Trophoblast cell (in vitro differentiated cells and primary cell): ENCODE measurements around the gene DMGDH.

Experiments used
- DNase-seq, 2 donors: peaks; one replicate each; pipeline ENCODE4 v3.0.0-alpha.2; 2016
- H2AFZ ChIP-seq: 2 replicates; pipeline ENCODE4 v1.6.1; 2013; ENCODE audit warnings: low read length, moderate library complexity, mild to moderate bottlenecking; ENCODE audit not compliant: insufficient read depth, poor library complexity
- H2AK5ac ChIP-seq: 2 replicates; pipeline ENCODE4 v1.6.1; 2013; ENCODE audit warnings: mild to moderate bottlenecking, low read length
- H2BK120ac ChIP-seq: 2 replicates; pipeline ENCODE4 v1.6.1; 2013; ENCODE audit warnings: low read length, mild to moderate bottlenecking, moderate library complexity; ENCODE audit not compliant: insufficient read depth, poor library complexity
- H2BK12ac ChIP-seq: 2 replicates; pipeline ENCODE4 v1.6.1; 2013; ENCODE audit warnings: mild to moderate bottlenecking, low read length, moderate library complexity
- H2BK5ac ChIP-seq: 2 replicates; pipeline ENCODE4 v1.6.1; 2013; ENCODE audit warnings: low read length, low read depth, moderate library complexity, mild to moderate bottlenecking; ENCODE audit not compliant: poor library complexity
- H3K14ac ChIP-seq: 2 replicates; pipeline ENCODE4 v1.6.1; 2013; ENCODE audit warnings: mild to moderate bottlenecking, low read length
- H3K18ac ChIP-seq: 2 replicates; pipeline ENCODE4 v1.6.1; 2013; ENCODE audit warnings: mild to moderate bottlenecking, low read length
- H3K23ac ChIP-seq: 2 replicates; pipeline ENCODE4 v1.6.1; 2013; ENCODE audit warnings: low read length
- H3K27ac ChIP-seq: 2 replicates; pipeline ENCODE4 v1.5.1; 2013; ENCODE audit warnings: low read depth, mild to moderate bottlenecking, inconsistent platforms, low read length, moderate library complexity
- H3K27me3 ChIP-seq: 2 replicates; pipeline ENCODE4 v1.6.1; 2013; ENCODE audit warnings: inconsistent platforms, mild to moderate bottlenecking, low read length, moderate library complexity; ENCODE audit not compliant: insufficient read depth
- H3K36me3 ChIP-seq, 2 experiments: 1 replicate in 1 of 2; 2 replicates in 1 of 2; pipeline ENCODE4 v1.6.1; 2013; ENCODE audit warnings: low read length in 2 of 2, mild to moderate bottlenecking in 2 of 2, moderate library complexity in 1 of 2; ENCODE audit not compliant: insufficient read depth in 2 of 2, control insufficient read depth in 1 of 2
- H3K4ac ChIP-seq: 2 replicates; pipeline ENCODE4 v1.6.1; 2013; ENCODE audit warnings: low read depth, mild to moderate bottlenecking, low read length, moderate library complexity
- H3K4me1 ChIP-seq, 2 experiments: 1 replicate in 1 of 2; 2 replicates in 1 of 2; pipeline ENCODE4 v1.6.1; 2013; ENCODE audit warnings: low read length in 2 of 2, mild to moderate bottlenecking in 2 of 2, moderate library complexity in 1 of 2; ENCODE audit not compliant: insufficient read depth in 2 of 2, control insufficient read depth in 1 of 2
- H3K4me2 ChIP-seq: 2 replicates; pipeline ENCODE4 v1.6.1; 2013; ENCODE audit warnings: inconsistent platforms, mild to moderate bottlenecking, low read length, moderate library complexity
- H3K4me3 ChIP-seq: 2 replicates; pipeline ENCODE4 v1.5.1; 2013; ENCODE audit warnings: mild to moderate bottlenecking, low read depth, low read length, inconsistent platforms
- H3K79me1 ChIP-seq: one replicate; pipeline ENCODE4 v1.6.1; 2013; ENCODE audit warnings: low read length
- H3K79me2 ChIP-seq: 2 replicates; pipeline ENCODE4 v1.6.1; 2013; ENCODE audit warnings: low read length, mild to moderate bottlenecking; ENCODE audit not compliant: control insufficient read depth, insufficient read depth, poor library complexity
- H3K9ac ChIP-seq: 2 replicates; pipeline ENCODE4 v1.6.1; 2013; ENCODE audit warnings: mild to moderate bottlenecking, low read length
- H3K9me3 ChIP-seq: 2 replicates; pipeline ENCODE4 v1.6.1; 2013; ENCODE audit warnings: low read depth, mild to moderate bottlenecking, control low read depth, inconsistent platforms, low read length; ENCODE audit not compliant: insufficient read depth
- H4K12ac ChIP-seq: 2 replicates; pipeline ENCODE4 v1.6.1; 2013; ENCODE audit warnings: low read depth, mild to moderate bottlenecking, low read length, moderate library complexity
- H4K8ac ChIP-seq: 2 replicates; pipeline ENCODE4 v1.6.1; 2013; ENCODE audit warnings: low read depth, mild to moderate bottlenecking, low read length, moderate library complexity
- H4K91ac ChIP-seq: one replicate; pipeline ENCODE4 v1.6.1; 2013; ENCODE audit warnings: low read depth, mild to moderate bottlenecking, low read length, moderate library complexity
- WGBS: extraction: QIAGEN DNeasy Blood & Tissue Kit; methylation state at CpG from one replicate; pipeline ENCODE4 v1.1.7; 2013; ENCODE audit warnings: missing lambda C conversion rate; ENCODE audit not compliant: insufficient read length, insufficient coverage; ENCODE audit errors: extremely low coverage; 5-methylcytosine and 5-hydroxymethylcytosine counted together

The DMGDH gene

DNA sequence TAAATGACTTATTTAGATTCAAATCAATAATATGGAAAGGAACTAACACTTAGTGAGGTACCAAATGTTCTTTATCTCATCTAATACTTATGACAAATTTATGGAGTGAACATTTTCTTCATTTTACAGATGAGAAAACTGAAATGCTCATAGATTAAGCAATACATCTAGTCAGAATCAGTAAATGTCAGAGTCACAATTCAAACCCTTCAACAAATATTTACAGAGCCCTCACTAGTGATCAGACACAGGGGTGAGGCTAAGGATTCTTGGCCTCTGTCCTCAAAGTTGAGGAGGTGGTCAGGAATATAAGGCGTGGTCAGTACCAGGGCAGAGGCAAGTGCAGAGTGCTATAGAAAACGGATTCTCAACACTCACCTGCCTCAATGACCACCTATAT lies 54.8 kb downstream of the DMGDH start:
- no peak overlapping the region for H3K27ac ChIP-seq
- H4K91ac ChIP-seq = no peak overlapping the region
- H3K4me1 ChIP-seq = no peaks in the 10 kb centered on the region
- H3K23ac ChIP-seq = no peak overlapping the region
- no peak overlapping the region for H4K8ac ChIP-seq
- H3K9ac ChIP-seq = no peak overlapping the region
- H3K4ac ChIP-seq = no peak overlapping the region
- H3K79me1 ChIP-seq = no peaks in the 10 kb centered on the region
- no peaks in the 10 kb centered on the region for H3K27me3 ChIP-seq
- peaks cover 4% of the 10 kb centered on the region for H3K9me3 ChIP-seq
- no CpG with 5 or more reads among the region's 2 CpGs for WGBS
- no peak overlapping the region for H2AK5ac ChIP-seq
- no peaks in the 10 kb centered on the region for H3K36me3 ChIP-seq
- no peak overlapping the region for H3K18ac ChIP-seq
- H3K4me3 ChIP-seq = no peak overlapping the region
- no peak overlapping the region for H2AFZ ChIP-seq
- H3K14ac ChIP-seq = no peak overlapping the region
- no peak overlapping the region for H2BK120ac ChIP-seq
- no peak for DNase-seq
- no peaks in the 10 kb centered on the region for H3K79me2 ChIP-seq
- no peak overlapping the region for H2BK12ac ChIP-seq
- H3K4me2 ChIP-seq = no peak overlapping the region
- H4K12ac ChIP-seq = no peak overlapping the region
- H2BK5ac ChIP-seq = no peak overlapping the region

DNA sequence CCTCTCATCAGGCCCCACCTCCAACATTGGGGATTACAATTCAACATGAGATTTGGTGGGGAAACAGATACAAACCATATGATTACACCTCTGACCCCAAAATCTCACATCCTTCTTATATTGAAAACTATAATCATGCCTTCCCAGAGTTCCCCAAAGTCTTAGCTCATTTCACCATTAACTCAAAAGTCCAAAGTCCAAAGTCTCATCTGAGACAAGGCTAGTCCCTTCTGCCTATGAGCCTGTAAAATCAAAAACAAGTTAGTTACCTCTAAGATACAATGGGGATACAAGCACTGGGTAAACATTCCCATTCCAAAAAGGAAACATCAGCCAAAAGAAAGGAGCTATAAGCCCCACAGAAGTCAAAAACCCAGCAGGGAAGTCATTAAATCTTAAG lies 57.6 kb downstream of the DMGDH start:
- no peaks in the 10 kb centered on the region for H3K4me1 ChIP-seq
- H3K9ac ChIP-seq = no peak overlapping the region
- no peak overlapping the region for H4K8ac ChIP-seq
- H3K4me3 ChIP-seq = no peak overlapping the region
- no peak overlapping the region for H4K91ac ChIP-seq
- H3K27me3 ChIP-seq = no peaks in the 10 kb centered on the region
- H3K18ac ChIP-seq = no peak overlapping the region
- H2BK5ac ChIP-seq = no peak overlapping the region
- H2BK12ac ChIP-seq = no peak overlapping the region
- no peak overlapping the region for H3K4me2 ChIP-seq
- H3K79me2 ChIP-seq = no peaks in the 10 kb centered on the region
- DNase-seq = no peak
- H3K79me1 ChIP-seq = no peaks in the 10 kb centered on the region
- H3K4ac ChIP-seq = no peak overlapping the region
- H2AFZ ChIP-seq = no peak overlapping the region
- no peak overlapping the region for H4K12ac ChIP-seq
- H3K9me3 ChIP-seq = peaks cover 4% of the 10 kb centered on the region
- H2BK120ac ChIP-seq = no peak overlapping the region
- H3K14ac ChIP-seq = no peak overlapping the region
- H3K27ac ChIP-seq = no peak overlapping the region
- H3K23ac ChIP-seq = no peak overlapping the region
- H3K36me3 ChIP-seq = no peaks in the 10 kb centered on the region
- no peak overlapping the region for H2AK5ac ChIP-seq

DNA sequence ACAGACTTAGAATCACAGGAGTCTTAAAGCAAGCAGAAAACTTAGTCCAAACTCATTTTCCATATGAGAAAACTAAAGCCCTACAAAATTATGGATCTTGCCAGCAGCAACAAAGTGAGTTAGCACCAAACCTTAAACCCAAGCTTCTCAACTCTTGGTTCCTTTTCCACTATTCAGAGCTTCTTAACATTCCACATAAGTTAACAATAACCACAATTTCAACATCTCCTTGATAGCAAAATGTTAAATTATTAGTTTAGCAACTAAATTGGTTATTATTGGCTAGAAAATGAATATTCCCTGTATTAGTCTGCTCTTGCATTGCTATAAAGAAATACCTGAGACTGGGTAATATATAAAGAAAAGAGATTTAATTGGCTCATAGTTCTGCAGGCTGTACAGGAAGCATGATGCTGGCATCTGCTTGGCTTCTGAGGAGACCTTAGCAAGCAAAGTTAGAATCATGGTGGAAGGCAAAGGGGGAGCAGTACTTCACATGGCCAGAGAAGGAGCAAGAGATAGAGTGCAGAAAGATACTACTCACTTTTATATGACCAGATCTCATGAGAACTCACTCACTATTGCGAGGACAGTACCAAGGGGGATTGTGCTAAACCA lies 58.1 kb downstream of the DMGDH start:
- H3K4me2 ChIP-seq = no peak overlapping the region
- no peak overlapping the region for H2BK120ac ChIP-seq
- no peaks in the 10 kb centered on the region for H3K27me3 ChIP-seq
- H4K8ac ChIP-seq = no peak overlapping the region
- H3K4me3 ChIP-seq = no peak overlapping the region
- no peak overlapping the region for H3K23ac ChIP-seq
- H3K4ac ChIP-seq = no peak overlapping the region
- H4K91ac ChIP-seq = no peak overlapping the region
- no peak overlapping the region for H3K14ac ChIP-seq
- H2AFZ ChIP-seq = no peak overlapping the region
- no peaks in the 10 kb centered on the region for H3K79me2 ChIP-seq
- no peak overlapping the region for H3K9ac ChIP-seq
- no CpG with 5 or more reads among the region's 1 CpG for WGBS
- peaks cover 4% of the 10 kb centered on the region for H3K9me3 ChIP-seq
- H2BK12ac ChIP-seq = no peak overlapping the region
- no peaks in the 10 kb centered on the region for H3K79me1 ChIP-seq
- no peaks in the 10 kb centered on the region for H3K4me1 ChIP-seq
- no peaks in the 10 kb centered on the region for H3K36me3 ChIP-seq
- no peak overlapping the region for H2AK5ac ChIP-seq
- H3K27ac ChIP-seq = no peak overlapping the region
- no peak overlapping the region for H4K12ac ChIP-seq
- H2BK5ac ChIP-seq = no peak overlapping the region
- H3K18ac ChIP-seq = no peak overlapping the region
- no peak for DNase-seq

DNA sequence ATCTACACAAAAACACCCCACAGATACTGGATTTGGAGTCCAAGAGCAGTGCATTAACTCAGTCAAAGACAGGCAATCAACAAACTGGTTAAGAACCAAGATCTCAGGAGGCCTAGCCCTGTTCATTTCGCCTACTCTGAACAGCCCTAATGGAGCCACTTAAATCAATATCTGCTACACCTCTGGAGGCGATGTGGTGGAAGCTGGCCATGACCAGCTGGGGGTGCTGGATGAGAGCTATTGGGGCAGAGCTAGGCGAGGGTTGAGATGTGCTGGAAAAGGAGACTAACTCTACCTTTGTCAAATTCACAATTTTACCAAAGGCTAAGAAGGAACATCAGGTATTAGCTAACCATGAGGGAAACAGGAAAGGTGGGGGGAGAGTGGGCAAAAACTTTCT lies 61.1 kb downstream of the DMGDH start:
- H2BK120ac ChIP-seq = no peak overlapping the region
- no peak overlapping the region for H3K18ac ChIP-seq
- peaks cover 4% of the 10 kb centered on the region for H3K9me3 ChIP-seq
- H4K91ac ChIP-seq = no peak overlapping the region
- no peak overlapping the region for H3K27ac ChIP-seq
- H3K4me2 ChIP-seq = no peak overlapping the region
- H3K36me3 ChIP-seq = no peaks in the 10 kb centered on the region
- no peaks in the 10 kb centered on the region for H3K79me2 ChIP-seq
- no peak overlapping the region for H3K4me3 ChIP-seq
- no peak overlapping the region for H3K23ac ChIP-seq
- no peak overlapping the region for H2BK5ac ChIP-seq
- no peak overlapping the region for H4K8ac ChIP-seq
- H3K4ac ChIP-seq = no peak overlapping the region
- H2BK12ac ChIP-seq = no peak overlapping the region
- H2AFZ ChIP-seq = no peak overlapping the region
- H4K12ac ChIP-seq = no peak overlapping the region
- H3K9ac ChIP-seq = no peak overlapping the region
- DNase-seq = no peak
- H3K4me1 ChIP-seq = no peaks in the 10 kb centered on the region
- WGBS = no CpG with 5 or more reads among the region's 3 CpGs
- no peak overlapping the region for H2AK5ac ChIP-seq
- H3K14ac ChIP-seq = no peak overlapping the region
- H3K27me3 ChIP-seq = no peaks in the 10 kb centered on the region
- no peaks in the 10 kb centered on the region for H3K79me1 ChIP-seq
